ENCODE measurements around the gene DMD. TPM values are rescaled to one million over a fixed set of nuclear protein-coding genes. Genes with fewer than 3 reads are reported as not detected.

DMD gene
- total and polyA plus RNA-seq, 4 donors = 19.9 to 260 (median 111) TPM

DNA sequence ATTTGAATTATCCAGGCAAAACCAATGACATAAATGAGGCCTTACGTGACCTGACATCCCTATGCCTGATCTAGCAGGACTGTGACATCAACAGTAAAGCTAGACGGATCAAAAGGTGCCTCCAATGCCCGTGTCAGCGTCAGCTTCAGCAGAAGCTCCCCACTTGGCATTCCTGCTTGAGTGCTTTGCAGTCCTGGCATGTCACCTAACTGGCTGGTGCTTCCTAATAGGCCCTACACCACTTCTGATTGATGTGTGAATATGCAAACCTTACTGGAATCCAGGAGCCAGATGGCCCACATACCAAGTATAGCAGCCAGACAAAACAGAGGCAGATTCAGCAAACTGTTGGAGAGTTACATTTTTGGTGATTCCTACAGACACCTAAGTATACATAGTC lies 224.2 kb downstream of the DMD start:
- Histone ChIP-seq H3K9me3 (ENCODE audit: control insufficient read depth, low read length) (no peaks in the 10 kb centered on the region), H3K27me3 (ENCODE audit: control insufficient read depth in 1 of 2, insufficient read depth in 2 of 2, low read length in 1 of 2) (no peaks in the 10 kb centered on the region), H3K4me1 (ENCODE audit: control insufficient read depth in 1 of 2, insufficient read depth in 2 of 2, low read length in 2 of 2) (peaks cover 2 to 3% of the 10 kb centered on the region in 2 donors), H3K27ac (ENCODE audit: low read depth in 1 of 2, low read length in 2 of 2) (no peak overlapping the region), H3K4me3 (ENCODE audit: low read length in 2 of 2) (no peak overlapping the region), H3K36me3 (ENCODE audit: control insufficient read depth in 1 of 2, insufficient read depth in 2 of 2, low read length in 1 of 2) (no peaks in the 10 kb centered on the region)
- 16% methylated on average over 4 of the region's 4 CpGs for WGBS, 2 donors
- intact Hi-C loops (cut with DNase I) = no loop called here
- ATAC-seq (ENCODE audit: low FRiP score) (no peak), DNase-seq (no peak)

DNA sequence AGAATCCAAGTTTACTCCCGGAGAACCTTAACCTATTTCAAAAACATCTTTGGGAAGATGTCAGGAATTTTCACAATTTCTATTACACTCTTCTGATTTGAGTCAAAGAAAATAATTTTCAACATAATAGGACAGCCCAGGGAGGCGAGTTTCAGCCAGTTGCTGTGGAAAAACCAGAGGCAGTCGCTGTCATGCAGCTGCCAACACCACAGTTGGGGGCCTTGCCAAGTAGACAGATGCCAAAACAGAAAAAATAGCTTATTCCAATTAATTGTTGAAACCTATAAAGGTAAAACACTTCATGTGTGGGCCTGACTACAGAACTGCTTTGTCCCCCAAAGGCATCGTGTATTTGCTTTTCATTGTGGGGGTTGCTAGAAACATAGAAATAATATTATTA lies 225.8 kb downstream of the DMD start:
- Histone ChIP-seq H3K27ac (ENCODE audit: low read depth in 1 of 2, low read length in 2 of 2) (no peak overlapping the region), H3K9me3 (ENCODE audit: control insufficient read depth, low read length) (no peaks in the 10 kb centered on the region), H3K36me3 (ENCODE audit: control insufficient read depth in 1 of 2, insufficient read depth in 2 of 2, low read length in 1 of 2) (no peaks in the 10 kb centered on the region), H3K4me3 (ENCODE audit: low read length in 2 of 2) (no peak overlapping the region), H3K27me3 (ENCODE audit: control insufficient read depth in 1 of 2, insufficient read depth in 2 of 2, low read length in 1 of 2) (no peaks in the 10 kb centered on the region), H3K4me1 (ENCODE audit: control insufficient read depth in 1 of 2, insufficient read depth in 2 of 2, low read length in 2 of 2) (peaks cover 2 to 3% of the 10 kb centered on the region in 2 donors)
- no peak for ATAC-seq (ENCODE audit: low FRiP score)
- no peak for DNase-seq
- 19 to 39% methylated on average over 4 of the region's 4 CpGs for WGBS, 2 donors
- intact Hi-C loops (cut with DNase I) = no loop called here

DNA sequence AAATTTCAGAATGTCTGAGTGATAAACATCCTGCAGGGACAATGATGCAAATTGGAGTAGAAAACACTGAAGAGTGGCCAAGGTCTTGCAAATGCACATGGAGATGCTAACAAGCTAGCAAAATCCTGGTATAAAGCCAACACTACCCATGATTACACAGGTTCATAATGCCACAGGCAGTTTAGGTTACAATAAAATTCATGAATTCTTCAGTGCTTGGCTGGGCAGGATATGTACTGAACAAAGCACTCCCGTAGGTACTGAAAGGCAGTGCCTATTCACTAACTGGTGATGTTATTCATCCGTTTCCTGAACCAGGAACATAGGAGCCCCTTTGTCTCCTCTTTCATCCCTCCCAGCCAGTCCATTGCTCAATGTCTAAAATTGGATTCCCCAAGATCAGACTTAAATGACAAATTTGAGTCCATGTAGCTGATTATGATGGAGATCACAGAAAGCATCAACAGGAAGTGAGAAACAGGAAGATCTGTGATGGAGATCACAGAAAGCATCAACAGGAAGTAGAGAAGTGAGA lies 244.5 kb downstream of the DMD start:
- Histone ChIP-seq H3K27ac (ENCODE audit: low read depth in 1 of 2, low read length in 2 of 2) (no peak overlapping the region), H3K9me3 (ENCODE audit: control insufficient read depth, low read length) (no peaks in the 10 kb centered on the region), H3K4me1 (ENCODE audit: control insufficient read depth in 1 of 2, insufficient read depth in 2 of 2, low read length in 2 of 2) (no peaks in the 10 kb centered on the region), H3K4me3 (ENCODE audit: low read length in 2 of 2) (no peak overlapping the region), H3K27me3 (ENCODE audit: control insufficient read depth in 1 of 2, insufficient read depth in 2 of 2, low read length in 1 of 2) (no peaks in the 10 kb centered on the region), H3K36me3 (ENCODE audit: control insufficient read depth in 1 of 2, insufficient read depth in 2 of 2, low read length in 1 of 2) (no peaks in the 10 kb centered on the region)
- 74 to 85% methylated on average over 2 of the region's 2 CpGs for WGBS, 2 donors
- DNase-seq (no peak), ATAC-seq (ENCODE audit: low FRiP score) (no peak)
- intact Hi-C loops (cut with DNase I) = no loop called here

DNA sequence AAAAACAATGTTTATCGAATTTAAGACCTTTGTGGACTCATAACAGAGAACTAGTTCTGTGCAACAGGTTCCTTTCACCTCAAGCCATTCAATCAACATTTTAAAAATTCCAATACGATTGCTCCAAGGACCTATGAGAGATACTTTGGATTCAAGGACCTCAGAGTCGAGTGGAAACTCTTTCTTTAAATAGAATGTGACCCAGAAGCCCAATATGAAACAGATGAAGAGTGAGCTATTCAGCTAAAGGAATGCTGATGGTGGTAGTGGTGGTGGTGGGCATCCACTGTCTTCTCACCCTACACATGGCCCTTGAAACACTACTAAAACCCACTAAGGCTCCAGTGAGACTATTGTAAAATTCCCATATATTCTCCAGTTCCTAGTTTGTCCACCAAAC lies 257.2 kb downstream of the DMD start:
- no peak for DNase-seq
- ATAC-seq (ENCODE audit: low FRiP score) = no peak
- Histone ChIP-seq H3K27ac (ENCODE audit: low read depth in 1 of 2, low read length in 2 of 2) (no peak overlapping the region), H3K4me3 (ENCODE audit: low read length in 2 of 2) (no peak overlapping the region), H3K4me1 (ENCODE audit: control insufficient read depth in 1 of 2, insufficient read depth in 2 of 2, low read length in 2 of 2) (no peaks in the 10 kb centered on the region), H3K27me3 (ENCODE audit: control insufficient read depth in 1 of 2, insufficient read depth in 2 of 2, low read length in 1 of 2) (no peaks in the 10 kb centered on the region), H3K36me3 (ENCODE audit: control insufficient read depth in 1 of 2, insufficient read depth in 2 of 2, low read length in 1 of 2) (no peaks in the 10 kb centered on the region), H3K9me3 (ENCODE audit: control insufficient read depth, low read length) (no peaks in the 10 kb centered on the region)
- intact Hi-C loops (cut with DNase I) = no loop called here
- 59 to 79% methylated on average over 3 of the region's 3 CpGs for WGBS, 2 donors

DNA sequence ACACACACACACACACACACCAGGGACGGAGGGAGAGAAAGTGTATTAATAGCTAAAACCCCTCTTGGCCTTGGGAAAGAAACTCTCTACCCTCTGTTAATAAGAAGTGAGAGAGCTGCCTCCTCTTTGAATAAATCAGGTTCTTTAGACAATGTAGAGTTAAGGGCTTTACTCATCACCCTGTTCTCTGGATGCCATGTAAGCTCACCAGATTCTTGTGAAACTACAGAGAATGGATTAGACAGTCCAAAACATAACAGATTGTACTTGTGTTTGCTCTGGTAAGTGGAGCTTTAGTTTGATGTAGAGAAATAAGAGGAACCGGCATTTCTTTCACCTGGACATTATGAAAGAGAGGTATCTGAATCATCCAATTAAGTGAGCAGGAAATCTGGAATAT lies 263.2 kb downstream of the DMD start:
- Histone ChIP-seq H3K4me1 (ENCODE audit: control insufficient read depth in 1 of 2, insufficient read depth in 2 of 2, low read length in 2 of 2) (no peaks in the 10 kb centered on the region), H3K36me3 (ENCODE audit: control insufficient read depth in 1 of 2, insufficient read depth in 2 of 2, low read length in 1 of 2) (no peaks in the 10 kb centered on the region), H3K9me3 (ENCODE audit: control insufficient read depth, low read length) (no peaks in the 10 kb centered on the region), H3K27ac (ENCODE audit: low read depth in 1 of 2, low read length in 2 of 2) (no peak overlapping the region), H3K4me3 (ENCODE audit: low read length in 2 of 2) (no peak overlapping the region), H3K27me3 (ENCODE audit: control insufficient read depth in 1 of 2, insufficient read depth in 2 of 2, low read length in 1 of 2) (no peaks in the 10 kb centered on the region)
- DNase-seq (no peak), ATAC-seq (ENCODE audit: low FRiP score) (no peak)
- WGBS, 2 donors = 41 to 55% methylated on average over 2 of the region's 2 CpGs
- intact Hi-C loops (cut with DNase I) = no loop called here

DNA sequence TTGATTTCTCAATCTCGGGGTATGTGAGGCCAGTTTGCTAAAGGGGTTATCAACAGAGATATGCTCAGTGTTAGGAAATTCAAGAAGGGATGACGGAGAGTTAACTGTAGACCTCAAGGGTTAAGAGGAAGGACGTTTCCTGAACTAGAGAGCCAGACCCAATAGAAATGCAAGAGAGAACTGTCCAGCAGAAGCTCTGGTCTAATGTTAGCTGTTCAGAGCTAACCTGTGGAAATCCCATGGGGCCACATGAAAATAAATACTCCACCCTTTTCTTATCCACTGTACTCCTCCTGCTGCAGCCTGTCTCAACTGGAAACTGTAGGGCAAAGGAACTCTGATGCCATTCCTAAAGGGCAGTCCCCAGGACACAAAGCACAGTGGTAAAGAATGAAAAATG lies 274.3 kb downstream of the DMD start:
- no peaks in the 10 kb centered on the region for H3K36me3 ChIP-seq (ENCODE audit: control insufficient read depth in 1 of 2, insufficient read depth in 2 of 2, low read length in 1 of 2)
- H3K27me3 ChIP-seq (ENCODE audit: control insufficient read depth in 1 of 2, insufficient read depth in 2 of 2, low read length in 1 of 2) = no peaks in the 10 kb centered on the region
- H3K4me1 ChIP-seq (ENCODE audit: control insufficient read depth in 1 of 2, insufficient read depth in 2 of 2, low read length in 2 of 2) = peaks cover 0 to 3% of the 10 kb centered on the region in 2 donors
- intact Hi-C loops (cut with DNase I) = no loop called here
- DNase-seq (no peak), ATAC-seq (ENCODE audit: low FRiP score) (no peak)
- no peaks in the 10 kb centered on the region for H3K9me3 ChIP-seq (ENCODE audit: control insufficient read depth, low read length)
- H3K27ac ChIP-seq (ENCODE audit: low read depth in 1 of 2, low read length in 2 of 2) = no peak overlapping the region
- WGBS, 2 donors = 61% methylated on average over 3 of the region's 3 CpGs
- no peak overlapping the region for H3K4me3 ChIP-seq (ENCODE audit: low read length in 2 of 2)

DNA sequence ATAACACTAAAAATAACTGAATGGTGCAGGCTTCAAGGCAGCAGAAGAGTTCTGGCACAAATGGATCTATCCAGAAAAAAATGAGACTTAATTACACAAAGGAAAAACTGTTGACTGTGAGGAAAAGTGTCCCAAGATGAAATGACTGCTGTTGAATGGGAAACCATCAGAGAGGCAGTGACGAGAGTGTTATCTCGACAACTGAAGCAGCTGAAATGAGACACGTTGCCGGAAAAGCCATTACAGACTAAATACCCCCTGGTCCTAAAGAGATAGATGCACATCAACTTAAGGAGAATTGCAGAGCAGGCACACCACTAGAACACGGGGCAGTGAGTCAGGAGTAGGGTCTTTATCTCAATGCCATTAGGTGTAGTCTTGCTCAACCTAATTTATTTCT lies 277.8 kb downstream of the DMD start:
- 71 to 74% methylated on average over 5 of the region's 5 CpGs for WGBS, 2 donors

DNA sequence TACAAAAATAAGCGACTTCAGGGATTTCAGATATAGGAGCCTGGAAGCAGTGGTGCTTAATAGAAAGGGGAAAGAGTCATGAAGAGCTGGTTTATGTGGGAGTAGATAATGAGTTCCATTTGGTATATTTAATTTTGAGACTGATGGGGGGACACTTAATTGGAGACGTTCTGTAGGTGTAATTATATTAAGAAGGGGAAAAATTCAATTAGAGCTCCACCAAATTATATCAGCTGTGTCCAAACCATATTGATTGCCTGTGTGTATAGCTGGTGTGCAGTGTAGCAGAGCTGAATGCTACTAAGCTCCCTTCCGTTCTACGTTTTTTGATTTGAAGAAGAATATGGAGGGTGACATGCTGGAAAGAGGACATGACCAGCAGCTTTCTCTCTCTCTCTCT lies 282.3 kb downstream of the DMD start:
- no peaks in the 10 kb centered on the region for H3K27me3 ChIP-seq (ENCODE audit: control insufficient read depth in 1 of 2, insufficient read depth in 2 of 2, low read length in 1 of 2)
- WGBS, 2 donors = 85 to 96% methylated on average over 4 of the region's 4 CpGs
- no peaks in the 10 kb centered on the region for H3K36me3 ChIP-seq (ENCODE audit: control insufficient read depth in 1 of 2, insufficient read depth in 2 of 2, low read length in 1 of 2)
- H3K9me3 ChIP-seq (ENCODE audit: control insufficient read depth, low read length) = no peaks in the 10 kb centered on the region
- ATAC-seq (ENCODE audit: low FRiP score) (no peak), DNase-seq (no peak)
- no peak overlapping the region for H3K4me3 ChIP-seq (ENCODE audit: low read length in 2 of 2)
- no peak overlapping the region for H3K27ac ChIP-seq (ENCODE audit: low read depth in 1 of 2, low read length in 2 of 2)
- H3K4me1 ChIP-seq (ENCODE audit: control insufficient read depth in 1 of 2, insufficient read depth in 2 of 2, low read length in 2 of 2) = no peaks in the 10 kb centered on the region
- intact Hi-C loops (cut with DNase I) = no loop called here

More for the DNA sequence above, 277.8 kb downstream of the DMD start:
- intact Hi-C loops (cut with DNase I) = no loop called here
- H3K4me3 ChIP-seq (ENCODE audit: low read length in 2 of 2) = no peak overlapping the region
- H3K27ac ChIP-seq (ENCODE audit: low read depth in 1 of 2, low read length in 2 of 2) = no peak overlapping the region
- no peaks in the 10 kb centered on the region for H3K9me3 ChIP-seq (ENCODE audit: control insufficient read depth, low read length)
- no peaks in the 10 kb centered on the region for H3K27me3 ChIP-seq (ENCODE audit: control insufficient read depth in 1 of 2, insufficient read depth in 2 of 2, low read length in 1 of 2)
- H3K36me3 ChIP-seq (ENCODE audit: control insufficient read depth in 1 of 2, insufficient read depth in 2 of 2, low read length in 1 of 2) = no peaks in the 10 kb centered on the region
- peaks cover 0 to 3% of the 10 kb centered on the region in 2 donors for H3K4me1 ChIP-seq (ENCODE audit: control insufficient read depth in 1 of 2, insufficient read depth in 2 of 2, low read length in 2 of 2)
- ATAC-seq (ENCODE audit: low FRiP score) = no peak
- no peak for DNase-seq

DNA sequence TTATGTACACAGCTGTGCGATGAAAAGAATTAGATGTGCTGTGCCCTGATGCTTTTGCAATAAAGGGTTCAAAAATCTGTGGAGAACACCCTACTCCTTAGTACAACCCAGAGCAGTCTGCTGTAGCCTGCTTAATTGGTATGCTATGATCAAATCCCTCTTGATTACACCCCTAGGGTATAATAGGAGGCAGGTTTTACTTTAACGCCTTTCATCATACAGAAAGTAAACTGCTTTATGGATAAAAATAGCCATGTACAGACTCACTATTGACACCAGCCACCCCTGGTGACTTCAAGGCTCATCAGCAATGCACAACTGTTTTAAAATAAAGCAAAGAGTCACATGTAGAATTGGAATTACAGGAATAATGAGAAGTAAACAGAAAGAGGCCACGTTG lies 315.3 kb downstream of the DMD start:
- WGBS, 2 donors = 54 to 60% methylated on average over 3 of the region's 3 CpGs
- intact Hi-C loops (cut with DNase I) = no loop called here
- no peaks in the 10 kb centered on the region for H3K9me3 ChIP-seq (ENCODE audit: control insufficient read depth, low read length)
- peaks cover 0 to 3% of the 10 kb centered on the region in 2 donors for H3K4me1 ChIP-seq (ENCODE audit: control insufficient read depth in 1 of 2, insufficient read depth in 2 of 2, low read length in 2 of 2)
- H3K4me3 ChIP-seq (ENCODE audit: low read length in 2 of 2) = no peak overlapping the region
- DNase-seq (no peak), ATAC-seq (ENCODE audit: low FRiP score) (no peak)
- H3K27me3 ChIP-seq (ENCODE audit: control insufficient read depth in 1 of 2, insufficient read depth in 2 of 2, low read length in 1 of 2) = no peaks in the 10 kb centered on the region
- no peak overlapping the region for H3K27ac ChIP-seq (ENCODE audit: low read depth in 1 of 2, low read length in 2 of 2)
- H3K36me3 ChIP-seq (ENCODE audit: control insufficient read depth in 1 of 2, insufficient read depth in 2 of 2, low read length in 1 of 2) = no peaks in the 10 kb centered on the region

All from aorta (tissue), 5 donors.